H1 (cell line): ENCODE data around the gene SHTN1. TPM values are rescaled to one million over a fixed set of nuclear protein-coding genes. Genes with fewer than 3 reads are reported as not detected.

Source experiments
- CTCF ChIA-PET: fragments of 300-600 bp; sonication (Branson Sonifier 250); formaldehyde crosslinking; loops from one replicate; lab custom pipeline; 2021; ENCODE audit not compliant: partially characterized antibody; lab: Charles Lee
- POLR2A ChIA-PET: fragments of 300-600 bp; sonication (Branson Sonifier 250); formaldehyde crosslinking; loops from one replicate; lab custom pipeline; 2021; ENCODE audit warnings: inconsistent platforms; ENCODE audit not compliant: partially characterized antibody; lab: Charles Lee
- DNase-seq, 2 experiments: peaks; one replicate each; pipeline versions ENCODE4 v3.0.0 to v3.0.0-alpha.2; 2010 to 2022; ENCODE audit warnings: low spot score in 2 of 2, low read depth in 1 of 2, mixed read lengths in 1 of 2
- FAIRE-seq: peaks from 2 replicates; lab custom pipeline; 2011; peaks lifted over from hg19 to GRCh38; lab: Jason Lieb, UNC
- H2AFZ ChIP-seq: 2 replicates; pipeline ENCODE4 v1.8.1; 2012; ENCODE audit warnings: low read length, inconsistent platforms
- H2AK5ac ChIP-seq: 2 replicates; pipeline ENCODE4 v1.6.1; 2013; ENCODE audit warnings: low read depth, low read length
- H2BK120ac ChIP-seq: replicated peaks from 2 replicates; pipeline ENCODE3; 2013; ENCODE audit warnings: low read depth, low read length, inconsistent platforms
- H2BK12ac ChIP-seq: 2 replicates; pipeline ENCODE4 v1.6.1; 2013; ENCODE audit warnings: low read depth, low read length
- H2BK15ac ChIP-seq: 2 replicates; pipeline ENCODE4 v1.6.1; 2013; ENCODE audit warnings: low read length
- H2BK20ac ChIP-seq: 2 replicates; pipeline ENCODE4 v1.6.1; 2013; ENCODE audit warnings: low read length
- H2BK5ac ChIP-seq: 2 replicates; pipeline ENCODE4 v1.6.1; 2013; ENCODE audit warnings: low read depth, low read length
- H3K14ac ChIP-seq: 2 replicates; pipeline ENCODE4 v1.6.1; 2013; ENCODE audit warnings: inconsistent platforms; ENCODE audit not compliant: insufficient read length
- H3K18ac ChIP-seq: 2 replicates; pipeline ENCODE4 v1.6.1; 2013; ENCODE audit warnings: low read length; ENCODE audit errors: extremely low read depth
- H3K23ac ChIP-seq: 2 replicates; pipeline ENCODE4 v1.6.1; 2013; ENCODE audit warnings: inconsistent platforms; ENCODE audit not compliant: insufficient read length
- H3K23me2 ChIP-seq: 2 replicates; pipeline ENCODE4 v1.6.1; 2013; ENCODE audit warnings: low read depth, low read length
- H3K27ac ChIP-seq: 2 replicates; pipeline ENCODE4 v1.6.1; 2011; ENCODE audit warnings: low read depth, low read length, inconsistent platforms
- H3K27me3 ChIP-seq, 4 experiments: replicated peaks in 1 of 4; 1 replicate in 1 of 4; 2 replicates in 3 of 4; pipeline versions ENCODE4 v1.6.1 to v1.8.1; 2011 to 2013; ENCODE audit warnings: low read length in 3 of 4, mild to moderate bottlenecking in 3 of 4, inconsistent platforms in 2 of 4, mixed read lengths in 2 of 4, moderate library complexity in 1 of 4; ENCODE audit not compliant: control insufficient read depth in 3 of 4, insufficient read depth in 3 of 4; ENCODE audit errors: extremely low read depth in 1 of 4
- H3K36me3 ChIP-seq, 4 experiments: 2 replicates each; pipeline versions ENCODE4 v1.6.1 to v1.8.1; 2011 to 2013; ENCODE audit warnings: mild to moderate bottlenecking in 4 of 4, low read length in 3 of 4, moderate library complexity in 2 of 4, control low read depth in 1 of 4, inconsistent platforms in 1 of 4; ENCODE audit not compliant: insufficient read depth in 4 of 4, control insufficient read depth in 2 of 4
- H3K4ac ChIP-seq: replicated peaks from 2 replicates; pipeline ENCODE3; 2013; ENCODE audit warnings: low read length, low read depth, mixed read lengths, inconsistent platforms; ENCODE audit not compliant: insufficient read length
- H3K4me1 ChIP-seq, 4 experiments: replicated peaks in 1 of 4; 1 replicate in 1 of 4; 2 replicates in 3 of 4; pipeline versions ENCODE4 v1.6.1 to v1.8.1; 2011 to 2013; ENCODE audit warnings: low read length in 3 of 4, inconsistent platforms in 2 of 4, mixed read lengths in 1 of 4; ENCODE audit not compliant: insufficient read depth in 4 of 4, control insufficient read depth in 3 of 4
- H3K4me2 ChIP-seq, 2 experiments: 2 replicates each; pipeline versions ENCODE4 v1.6.1 to v1.8.1; 2011 to 2013; ENCODE audit warnings: low read depth in 2 of 2, low read length in 2 of 2, control low read depth in 1 of 2, inconsistent platforms in 1 of 2, mild to moderate bottlenecking in 1 of 2; ENCODE audit not compliant: insufficient read depth in 1 of 2
- H3K4me3 ChIP-seq, 4 experiments: fragments of 200-600, 300-600 bp in 1 of 4; sonication (generic), shearing (Covaris generic), sonication (Bioruptor Twin) in 1 of 4; 2 replicates each; pipeline versions ENCODE4 v1.5.1 to v1.8.1; 2011 to 2016; ENCODE audit warnings: low read length in 4 of 4, low read depth in 3 of 4, control low read depth in 2 of 4, inconsistent platforms in 2 of 4, mild to moderate bottlenecking in 2 of 4, mixed read lengths in 1 of 4, moderate library complexity in 1 of 4; ENCODE audit not compliant: insufficient read depth in 2 of 4; ENCODE audit errors: extremely low read depth in 1 of 4
- H3K56ac ChIP-seq: replicated peaks from 2 replicates; pipeline ENCODE3; 2013; ENCODE audit warnings: low read depth, mild to moderate bottlenecking, mixed read lengths, low read length, inconsistent platforms; ENCODE audit not compliant: insufficient read length
- H3K79me1 ChIP-seq: 2 replicates; pipeline ENCODE4 v1.6.1; 2013; ENCODE audit warnings: low read depth, low read length, control low read depth
- H3K79me2 ChIP-seq, 2 experiments: 2 replicates each; pipeline versions ENCODE4 v1.6.1 to v1.8.1; 2012 to 2013; ENCODE audit warnings: low read length in 2 of 2, mild to moderate bottlenecking in 2 of 2, inconsistent platforms in 1 of 2; ENCODE audit not compliant: insufficient read depth in 2 of 2, control insufficient read depth in 1 of 2
- H3K9ac ChIP-seq, 4 experiments: replicated peaks in 1 of 4; 1 replicate in 1 of 4; 2 replicates in 3 of 4; pipeline versions ENCODE4 v1.6.1 to v1.8.1; 2011 to 2013; ENCODE audit warnings: low read depth in 3 of 4, low read length in 3 of 4, control low read depth in 2 of 4, mild to moderate bottlenecking in 2 of 4, moderate library complexity in 2 of 4, inconsistent platforms in 1 of 4; ENCODE audit errors: extremely low read depth in 1 of 4
- H3K9me3 ChIP-seq, 2 experiments: 2 replicates each; pipeline versions ENCODE4 v1.6.1 to v1.8.1; 2012 to 2013; ENCODE audit warnings: mild to moderate bottlenecking in 2 of 2, moderate library complexity in 2 of 2, control low read depth in 1 of 2, inconsistent platforms in 1 of 2, low read depth in 1 of 2, low read length in 1 of 2, mixed read lengths in 1 of 2; ENCODE audit not compliant: insufficient read depth in 2 of 2
- H4K20me1 ChIP-seq, 2 experiments: replicated peaks in 1 of 2; 2 replicates each; pipeline versions ENCODE3 to v1.8.1; 2011 to 2013; ENCODE audit warnings: inconsistent platforms in 2 of 2, low read length in 2 of 2, mild to moderate bottlenecking in 1 of 2; ENCODE audit not compliant: insufficient read depth in 2 of 2, control insufficient read depth in 1 of 2
- H4K5ac ChIP-seq: 2 replicates; pipeline ENCODE4 v1.6.1; 2013; ENCODE audit warnings: low read length, low read depth, mixed read lengths, inconsistent platforms; ENCODE audit not compliant: insufficient read length
- H4K8ac ChIP-seq: 2 replicates; pipeline ENCODE4 v1.8.0; 2013; ENCODE audit warnings: mild to moderate bottlenecking, moderate library complexity, low read length, inconsistent platforms; ENCODE audit not compliant: insufficient read depth; ENCODE audit errors: extremely low read depth
- H4K91ac ChIP-seq: replicated peaks from 2 replicates; pipeline ENCODE3; 2013; ENCODE audit warnings: low read length, mixed read lengths, inconsistent platforms; ENCODE audit not compliant: insufficient read length
- CTBP2 ChIP-seq: IDR thresholded peaks from 2 replicates; pipeline ENCODE4 v1.7.0; 2011; ENCODE audit warnings: borderline replicate concordance, mild to moderate bottlenecking, moderate library complexity, mixed read lengths, low read length; ENCODE audit not compliant: insufficient read depth, insufficient read length
- HDAC6 ChIP-seq: IDR thresholded peaks from one replicate; pipeline ENCODE4 v1.7.1; 2012; ENCODE audit warnings: low read depth, mild to moderate bottlenecking, inconsistent platforms, low read length, moderate library complexity
- RNF2 ChIP-seq: fragments of 200-900, 300-1000 bp; sonication (generic); IDR thresholded peaks from 2 replicates; pipeline ENCODE4 v1.7.1; 2016; ENCODE audit warnings: borderline replicate concordance, low read depth, mild to moderate bottlenecking, antibody characterized with exemption, low read length; ENCODE audit not compliant: poor library complexity, severe bottlenecking; ENCODE audit errors: missing control alignments
- RXRA ChIP-seq: IDR thresholded peaks from 2 replicates; pipeline ENCODE4 v1.6.1; 2011; ENCODE audit warnings: low read depth, mild to moderate bottlenecking, low read length, moderate library complexity; ENCODE audit not compliant: insufficient read depth
- SIN3A ChIP-seq, 2 experiments: IDR thresholded peaks in 1 of 2; conservative IDR thresholded peaks in 1 of 2; 2 replicates each; pipeline ENCODE4 v1.6.1; 2011 to 2012; ENCODE audit warnings: low read length in 2 of 2, improper control_type of control experiment in 1 of 2, low read depth in 1 of 2, mild to moderate bottlenecking in 1 of 2
- SP1 ChIP-seq: IDR thresholded peaks from 2 replicates; pipeline ENCODE4 v1.6.1; 2011; ENCODE audit warnings: low read depth, low read length
- TCF12 ChIP-seq: IDR thresholded peaks from 2 replicates; pipeline ENCODE4 v1.6.1; 2011; ENCODE audit warnings: low read depth, mild to moderate bottlenecking, low read length
- polyA plus RNA-seq, 7 experiments: library from polyadenylated mRNA; depleted of rRNA in 3 of 7; stranded (reverse) in 5 of 7; unstranded in 2 of 7; fragments of >200 nt in 5 of 7; fragments of 200-250 nt in 2 of 7; gene quantifications; 1 replicate in 5 of 7; 2 replicates in 1 of 7; 4 replicates in 1 of 7; pipeline versions ENCODE4 v1.2.1 to v1.2.3, GENCODE V29; 2011 to 2013; ENCODE audit warnings: missing spikeins in 2 of 7, mixed read lengths in 2 of 7
- total RNA-seq: library from RNA; stranded (reverse); fragmentation: NEBNext Ultra II Directional; extraction: Animal tissue kit (Norgen Biotek cat#: 25700); gene quantifications from 2 replicates; pipeline ENCODE4 v1.2.1, GENCODE V29; 2021

The SHTN1 gene
- total and polyA plus RNA-seq, 2 of the 8 experiments (the other 6 are each of a cell fraction or from before 2014, with no cell fraction given) = 3.3 to 12.7 TPM

GRCh38 chr10:116988311-116988710 is 16.7 kb downstream of the SHTN1 start:
- Histone ChIP-seq H3K27ac (no peak overlapping the region), H3K79me2 (peaks cover 0 to 3% of the 10 kb centered on the region in 2 experiments; a peak in 1 of 4 replicates), H3K23me2 (no peaks in the 10 kb centered on the region), H3K79me1 (no peaks in the 10 kb centered on the region; the same call in 1 of the 2 replicates), H2BK12ac (peak overlapping the region; percentile 21; the same call in 1 of the 2 replicates), H2BK5ac (no peak overlapping the region), H3K4me3 (no peak overlapping the region), H2BK20ac (no peak overlapping the region), H2AK5ac (no peak overlapping the region), H4K20me1 (no peaks in the 10 kb centered on the region), H3K27me3 (peaks cover 0 to 3% (median 0%) of the 10 kb centered on the region in 4 experiments; a peak in 1 of 7 replicates), H3K4me1 (peaks cover 3 to 10% (median 4%) of the 10 kb centered on the region in 4 experiments; a peak in 4 of 7 replicates), H3K23ac (no peak overlapping the region), H4K8ac (no peak overlapping the region), H2BK120ac (no peak overlapping the region), H4K91ac (peak overlapping the region; percentile 1), H2AFZ (no peak overlapping the region), H3K4ac (no peak overlapping the region), H3K18ac (no peak overlapping the region), H3K9ac (no peak overlapping the region), H3K14ac (no peak overlapping the region), H3K36me3 (no peaks in the 10 kb centered on the region), H4K5ac (no peak overlapping the region), H2BK15ac (no peak overlapping the region), H3K4me2 (no peak overlapping the region), H3K56ac (peak overlapping the region; percentile 94), H3K9me3 (no peaks in the 10 kb centered on the region)
- no peak for DNase-seq
- ChIA-PET POLR2A (no interaction called here), CTCF (interaction anchor here (1.2 to 2.3 kb wide), 4 partner anchors 8 to 180 kb away, joined by 3 to 10 read pairs (median 4); partner anchors contain the start of gene SHTN1)
- no peak for FAIRE-seq
- no peak for TF ChIP-seq RXRA
- no peak for TF ChIP-seq RNF2
- no peak for TF ChIP-seq TCF12
- TF ChIP-seq CTBP2 = no peak
- TF ChIP-seq SP1 = no peak
- TF ChIP-seq HDAC6 = no peak
- no peak for TF ChIP-seq SIN3A (conservative IDR thresholded peaks at IDR 0.05 in 1 of 2, IDR thresholded peaks at IDR 0.05 in 1 of 2; ENCODE audit: low read depth in 1 of 2, low read length in 2 of 2)
